ENCODE data around the gene RSBN1L.

DNA sequence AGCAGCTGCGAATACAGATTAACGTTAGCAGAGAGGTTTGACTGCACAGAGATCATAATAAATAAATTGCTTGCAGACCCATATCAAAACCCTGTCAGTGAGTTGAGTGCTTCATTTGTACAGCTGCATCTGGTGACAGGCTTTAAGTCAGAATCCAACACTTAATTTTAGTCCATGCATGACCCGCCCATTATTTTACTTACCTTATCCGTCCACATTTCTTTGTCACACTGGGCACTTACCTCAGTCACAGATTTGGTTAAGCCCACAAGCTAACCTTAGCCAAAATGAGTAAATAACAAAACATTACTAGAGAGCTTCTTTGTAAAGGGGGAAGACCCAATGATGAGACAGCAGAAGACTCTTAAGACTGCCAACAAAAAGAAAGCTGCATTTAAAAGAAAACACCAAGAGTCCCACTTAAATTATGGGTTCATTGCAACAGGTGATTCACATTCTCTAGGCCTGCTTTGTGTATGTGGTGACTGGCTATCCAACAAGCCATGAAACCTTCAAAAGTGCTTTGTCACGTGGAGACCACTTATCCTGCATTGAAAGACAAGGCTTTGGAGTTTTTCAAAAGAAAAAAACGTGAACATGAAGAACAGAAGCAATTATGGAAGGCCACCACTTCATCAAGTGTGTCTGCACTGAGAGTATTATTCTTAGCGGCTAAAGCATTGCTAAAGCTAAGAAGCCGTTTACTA is 134.5 kb downstream of the RSBN1L start:
- TF ChIP-seq POLR2AphosphoS5 (IDR thresholded peaks at IDR 0.05; ENCODE audit: low read depth, low read length), result no peak
- TF ChIP-seq, protein P1, sequence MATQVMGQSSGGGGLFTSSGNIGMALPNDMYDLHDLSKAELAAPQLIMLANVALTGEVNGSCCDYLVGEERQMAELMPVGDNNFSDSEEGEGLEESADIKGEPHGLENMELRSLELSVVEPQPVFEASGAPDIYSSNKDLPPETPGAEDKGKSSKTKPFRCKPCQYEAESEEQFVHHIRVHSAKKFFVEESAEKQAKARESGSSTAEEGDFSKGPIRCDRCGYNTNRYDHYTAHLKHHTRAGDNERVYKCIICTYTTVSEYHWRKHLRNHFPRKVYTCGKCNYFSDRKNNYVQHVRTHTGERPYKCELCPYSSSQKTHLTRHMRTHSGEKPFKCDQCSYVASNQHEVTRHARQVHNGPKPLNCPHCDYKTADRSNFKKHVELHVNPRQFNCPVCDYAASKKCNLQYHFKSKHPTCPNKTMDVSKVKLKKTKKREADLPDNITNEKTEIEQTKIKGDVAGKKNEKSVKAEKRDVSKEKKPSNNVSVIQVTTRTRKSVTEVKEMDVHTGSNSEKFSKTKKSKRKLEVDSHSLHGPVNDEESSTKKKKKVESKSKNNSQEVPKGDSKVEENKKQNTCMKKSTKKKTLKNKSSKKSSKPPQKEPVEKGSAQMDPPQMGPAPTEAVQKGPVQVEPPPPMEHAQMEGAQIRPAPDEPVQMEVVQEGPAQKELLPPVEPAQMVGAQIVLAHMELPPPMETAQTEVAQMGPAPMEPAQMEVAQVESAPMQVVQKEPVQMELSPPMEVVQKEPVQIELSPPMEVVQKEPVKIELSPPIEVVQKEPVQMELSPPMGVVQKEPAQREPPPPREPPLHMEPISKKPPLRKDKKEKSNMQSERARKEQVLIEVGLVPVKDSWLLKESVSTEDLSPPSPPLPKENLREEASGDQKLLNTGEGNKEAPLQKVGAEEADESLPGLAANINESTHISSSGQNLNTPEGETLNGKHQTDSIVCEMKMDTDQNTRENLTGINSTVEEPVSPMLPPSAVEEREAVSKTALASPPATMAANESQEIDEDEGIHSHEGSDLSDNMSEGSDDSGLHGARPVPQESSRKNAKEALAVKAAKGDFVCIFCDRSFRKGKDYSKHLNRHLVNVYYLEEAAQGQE (IDR thresholded peaks at IDR 0.05; ENCODE audit: insufficient read depth in 1 of 2, low read depth in 2 of 2, low read length in 1 of 2), result no peak
- TF ChIP-seq, protein P2, sequence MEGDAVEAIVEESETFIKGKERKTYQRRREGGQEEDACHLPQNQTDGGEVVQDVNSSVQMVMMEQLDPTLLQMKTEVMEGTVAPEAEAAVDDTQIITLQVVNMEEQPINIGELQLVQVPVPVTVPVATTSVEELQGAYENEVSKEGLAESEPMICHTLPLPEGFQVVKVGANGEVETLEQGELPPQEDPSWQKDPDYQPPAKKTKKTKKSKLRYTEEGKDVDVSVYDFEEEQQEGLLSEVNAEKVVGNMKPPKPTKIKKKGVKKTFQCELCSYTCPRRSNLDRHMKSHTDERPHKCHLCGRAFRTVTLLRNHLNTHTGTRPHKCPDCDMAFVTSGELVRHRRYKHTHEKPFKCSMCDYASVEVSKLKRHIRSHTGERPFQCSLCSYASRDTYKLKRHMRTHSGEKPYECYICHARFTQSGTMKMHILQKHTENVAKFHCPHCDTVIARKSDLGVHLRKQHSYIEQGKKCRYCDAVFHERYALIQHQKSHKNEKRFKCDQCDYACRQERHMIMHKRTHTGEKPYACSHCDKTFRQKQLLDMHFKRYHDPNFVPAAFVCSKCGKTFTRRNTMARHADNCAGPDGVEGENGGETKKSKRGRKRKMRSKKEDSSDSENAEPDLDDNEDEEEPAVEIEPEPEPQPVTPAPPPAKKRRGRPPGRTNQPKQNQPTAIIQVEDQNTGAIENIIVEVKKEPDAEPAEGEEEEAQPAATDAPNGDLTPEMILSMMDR (IDR thresholded peaks at IDR 0.05), result no peak
- no peak for TF ChIP-seq SIN3A (IDR thresholded peaks at IDR 0.05; ENCODE audit: borderline replicate concordance, insufficient read depth, low read depth, low read length)
- TF ChIP-seq TCF7L2 (IDR thresholded peaks at IDR 0.05; ENCODE audit: low read depth, low read length), result no peak

Measured in Panc1 (cell line).